Panc1 (cell line): ENCODE results near the gene MRPS22.

Experiments
- CTCF ChIP-seq: fragments of 450-650 bp; IDR thresholded peaks from 2 replicates; pipeline ENCODE4 v1.5.1; 2017; ENCODE audit warnings: mild to moderate bottlenecking
- REST ChIP-seq, 2 experiments: IDR thresholded peaks; 2 replicates each; pipeline ENCODE4 v1.6.1; 2011 to 2012; ENCODE audit warnings: low read depth in 2 of 2, control low read depth in 1 of 2, low read length in 1 of 2, mild to moderate bottlenecking in 1 of 2, moderate library complexity in 1 of 2; ENCODE audit not compliant: insufficient read depth in 1 of 2
- SIN3A ChIP-seq: IDR thresholded peaks from 2 replicates; pipeline ENCODE4 v1.6.1; 2012; ENCODE audit warnings: low read depth, mild to moderate bottlenecking, low read length, moderate library complexity, borderline replicate concordance; ENCODE audit not compliant: insufficient read depth

- no peak for TF ChIP-seq CTCF
- TF ChIP-seq REST (IDR thresholded peaks at IDR 0.05; ENCODE audit: insufficient read depth in 1 of 2, low read depth in 2 of 2, low read length in 1 of 2) = no peak
- TF ChIP-seq SIN3A = no peak
Measured at GRCh38 chr3:139299261-139300132, 44.3 kb upstream of the MRPS22 start.
